CD4-positive, alpha-beta T cell treated with Interleukin-6 for 4 hours (primary cell): ENCODE data around the gene TRIM44.

Experiments used
- DNase-seq: peaks from one replicate; pipeline ENCODE4 v3.0.0-alpha.2; 2020; ENCODE audit warnings: mixed read lengths

The TRIM44 gene

DNA sequence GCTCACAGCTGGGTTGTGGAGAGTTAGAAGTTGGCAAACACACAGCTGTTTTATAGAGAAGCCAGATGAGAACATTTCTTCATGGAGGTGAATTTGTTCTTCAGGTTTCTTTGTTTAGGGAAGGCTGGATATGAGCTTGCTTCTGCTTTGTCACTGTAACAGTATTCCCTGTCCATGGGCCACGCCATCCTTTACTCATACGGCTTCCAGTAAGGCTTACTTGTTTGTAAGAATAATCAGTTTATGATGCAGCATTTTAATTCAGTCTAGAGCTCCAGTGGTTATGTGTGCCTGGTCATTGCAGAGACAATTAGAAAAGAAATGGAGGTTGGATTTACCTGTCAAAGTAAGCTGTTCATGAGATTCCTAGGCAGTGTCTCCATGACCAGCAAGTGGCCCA is 131.8 kb downstream of the TRIM44 start:
- no peak for DNase-seq

DNA sequence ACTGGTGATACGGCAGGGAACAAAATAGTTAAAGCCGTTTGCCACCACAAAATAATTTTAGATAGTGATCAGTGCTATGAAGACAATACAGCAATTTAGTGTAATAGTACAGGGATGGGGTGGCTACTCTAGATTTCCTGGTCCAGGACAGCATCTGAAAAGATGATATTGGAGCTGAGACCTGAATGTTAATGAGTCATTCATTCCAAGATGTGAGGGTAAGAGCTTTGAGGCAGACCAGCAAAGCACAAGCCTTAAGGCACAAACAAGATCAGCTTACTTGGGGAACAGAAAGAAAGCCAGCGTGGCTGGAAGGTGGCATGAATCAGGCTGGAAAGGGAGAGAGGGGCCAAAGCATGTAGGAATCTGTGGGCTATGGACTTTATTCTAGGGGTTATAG is 132.3 kb downstream of the TRIM44 start:
- no peak for DNase-seq

DNA sequence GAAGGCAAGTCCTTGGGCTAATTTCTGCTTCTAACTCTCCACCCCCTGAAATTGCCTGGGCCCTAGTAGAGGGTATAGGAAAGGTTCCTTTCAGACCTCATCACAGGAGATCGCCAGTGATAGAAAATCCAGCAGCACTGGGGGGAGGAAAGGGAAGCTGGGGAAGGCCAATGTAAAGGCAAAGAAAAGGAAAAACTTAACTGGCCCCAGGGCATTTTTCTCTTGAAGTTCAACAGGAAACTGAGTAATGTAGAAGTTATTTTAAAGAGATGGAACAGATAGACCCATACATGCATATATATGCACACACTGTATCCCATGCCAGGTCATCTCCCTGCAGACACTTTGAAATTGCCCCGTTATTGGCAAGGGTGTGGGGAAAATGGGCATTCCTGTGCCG is 134.0 kb downstream of the TRIM44 start:
- no peak for DNase-seq

DNA sequence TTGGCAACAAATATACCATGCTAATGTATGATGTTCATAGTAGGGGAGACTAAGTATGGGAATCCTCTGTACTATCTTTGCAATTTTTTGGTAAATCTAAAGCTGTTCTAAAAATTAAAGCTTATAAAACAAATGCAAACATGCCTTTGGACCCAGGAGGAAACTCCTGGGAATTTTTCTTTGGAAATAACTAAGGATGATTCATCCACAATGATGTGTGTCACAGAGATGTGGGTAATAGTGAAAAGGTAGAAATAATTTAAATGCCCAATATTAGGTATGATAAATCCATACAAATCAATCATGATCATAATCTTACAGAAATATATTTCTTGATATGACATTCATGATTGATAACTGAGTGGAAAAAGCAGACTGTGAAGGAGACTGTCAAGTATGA is 135.8 kb downstream of the TRIM44 start:
- no peak for DNase-seq

DNA sequence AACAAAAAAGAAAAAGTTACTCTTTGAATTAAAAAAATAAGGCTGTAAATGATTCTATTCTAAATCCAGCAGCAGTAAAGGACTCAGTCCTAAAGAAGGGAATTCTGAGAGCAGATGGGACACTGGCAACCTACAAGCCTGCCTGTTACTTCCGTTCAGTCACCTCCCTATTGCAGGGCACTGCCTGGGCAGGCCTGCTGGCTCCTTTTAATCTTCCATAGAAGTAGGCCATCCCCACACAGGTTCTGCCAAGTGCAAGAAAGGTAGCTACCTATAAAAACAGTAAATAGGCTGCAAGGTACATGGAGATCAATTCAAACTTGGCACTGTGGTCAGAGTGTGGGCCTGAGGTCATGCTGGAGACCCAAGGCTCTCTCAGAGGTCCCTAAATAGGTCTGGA is 136.4 kb downstream of the TRIM44 start:
- no peak for DNase-seq

DNA sequence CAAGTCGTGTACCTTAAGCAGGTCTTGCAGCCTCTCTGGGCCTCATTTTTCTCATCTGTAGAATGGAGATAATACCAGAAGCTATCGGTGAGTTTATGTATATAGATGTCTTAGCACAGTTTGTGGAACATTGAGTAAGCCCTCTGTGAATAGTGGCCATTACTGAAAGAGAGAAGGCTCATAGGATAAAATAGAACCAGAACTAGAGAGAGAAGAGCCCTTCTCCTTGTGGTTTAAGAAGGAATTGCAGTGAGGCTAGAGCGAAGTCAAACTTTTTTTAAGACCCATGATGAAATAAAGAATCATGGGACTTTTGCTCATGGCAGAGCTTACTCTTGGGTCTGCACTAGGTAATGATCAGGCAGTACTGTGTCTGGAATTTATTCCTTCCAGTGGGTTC is 137.1 kb downstream of the TRIM44 start:
- no peak for DNase-seq

DNA sequence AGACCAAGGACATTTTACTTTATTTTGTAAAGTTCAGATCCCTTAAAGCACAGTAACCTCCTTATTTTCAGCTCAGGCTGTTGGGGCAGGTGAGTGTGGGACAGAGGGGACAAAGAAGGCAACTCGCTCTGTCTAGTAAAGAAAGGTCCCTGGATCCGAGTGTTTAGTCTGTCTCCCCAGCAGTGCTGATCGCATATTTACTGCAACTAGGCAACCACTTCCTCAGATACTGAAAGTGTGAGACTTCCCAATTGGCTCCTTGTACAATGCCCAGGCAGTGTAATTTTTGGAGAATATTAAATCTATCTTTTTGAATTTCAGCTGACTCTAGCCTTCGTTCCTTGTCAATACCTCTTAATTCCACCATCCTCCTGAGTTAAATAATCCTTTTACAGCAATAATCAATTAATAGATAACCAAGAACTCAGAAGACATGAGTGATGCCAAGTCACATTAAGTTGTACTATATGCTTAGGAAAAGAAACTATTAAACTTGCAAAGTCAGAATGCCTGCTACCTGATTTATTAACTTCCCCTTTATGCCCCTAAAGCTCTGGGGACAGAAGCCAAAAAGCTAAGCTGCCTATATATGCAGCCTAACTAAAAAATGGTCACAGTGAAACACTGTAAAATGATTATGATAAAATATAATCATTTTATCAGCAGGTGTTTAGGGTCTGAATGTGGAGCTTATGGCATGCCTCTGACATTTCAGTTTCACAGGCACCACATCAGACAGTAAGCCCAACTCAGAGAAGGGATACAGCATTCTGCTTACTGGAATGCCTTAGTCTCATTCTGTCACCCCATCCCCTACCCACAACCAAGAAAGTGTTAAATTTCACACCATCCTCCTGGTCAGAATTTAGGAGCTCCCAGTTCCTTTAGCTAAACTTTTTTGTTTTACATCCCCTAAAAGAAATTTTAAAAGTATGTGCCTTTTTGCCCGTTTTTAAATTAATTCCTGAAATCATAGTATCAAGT is 138.7 kb downstream of the TRIM44 start:
- DNase-seq, result no peak

DNA sequence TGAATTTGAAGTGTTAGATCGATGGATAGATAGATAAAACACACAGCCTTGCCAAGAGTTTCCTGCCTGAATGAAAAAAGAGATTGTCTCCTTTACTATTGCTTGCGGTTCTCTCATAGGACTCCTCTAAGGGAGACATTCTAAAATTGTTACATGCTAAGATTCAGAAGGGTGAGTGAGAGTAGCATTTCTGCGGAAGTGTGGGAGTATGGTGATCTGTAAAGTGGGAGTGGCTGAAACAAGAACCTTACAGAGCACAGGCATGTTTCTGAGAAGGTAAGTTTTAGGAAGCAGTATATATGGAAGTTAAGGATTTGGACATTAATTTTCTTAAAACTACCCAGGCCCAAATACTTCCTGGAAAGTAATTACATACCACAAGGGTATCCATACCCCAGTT is 139.6 kb downstream of the TRIM44 start:
- no peak for DNase-seq

DNA sequence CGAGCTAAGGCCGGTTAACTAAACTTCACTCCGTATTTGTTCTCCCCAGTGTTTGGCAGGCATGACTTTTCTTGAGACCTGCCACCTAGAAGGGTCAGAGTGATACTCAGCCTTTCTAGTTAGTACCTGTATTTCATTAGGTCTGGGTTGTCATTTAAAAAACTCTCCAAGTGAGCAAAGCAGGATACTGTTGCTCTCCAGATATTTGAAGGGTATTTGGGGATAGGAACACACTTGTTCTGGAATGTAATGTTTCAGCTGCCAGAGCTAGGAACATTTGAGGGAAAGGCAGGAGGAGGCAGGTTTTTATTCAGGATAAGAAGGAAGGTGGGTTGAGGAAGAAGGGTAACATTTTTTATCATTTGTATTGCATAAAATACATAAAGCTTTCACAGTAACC is 140.1 kb downstream of the TRIM44 start:
- no peak for DNase-seq

DNA sequence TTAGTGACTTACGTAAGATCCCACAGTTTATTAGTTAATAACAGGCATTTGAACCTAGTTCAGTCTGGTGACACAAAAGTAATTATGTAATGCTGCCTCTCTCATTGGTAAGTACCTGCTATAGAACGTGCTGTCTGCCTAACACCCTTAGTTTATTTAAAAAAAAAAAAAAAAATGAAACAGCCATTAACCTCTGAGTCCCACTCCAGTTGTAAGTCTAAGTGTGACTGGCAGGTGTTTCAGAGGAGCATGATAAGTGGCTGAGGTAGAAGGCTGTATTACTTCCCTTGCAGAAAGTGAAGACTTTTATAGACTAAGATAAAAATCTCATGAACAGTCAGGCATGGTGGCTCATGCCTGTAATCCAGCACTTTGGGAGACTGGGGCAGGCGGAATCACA is 140.5 kb downstream of the TRIM44 start:
- DNase-seq, result no peak

DNA sequence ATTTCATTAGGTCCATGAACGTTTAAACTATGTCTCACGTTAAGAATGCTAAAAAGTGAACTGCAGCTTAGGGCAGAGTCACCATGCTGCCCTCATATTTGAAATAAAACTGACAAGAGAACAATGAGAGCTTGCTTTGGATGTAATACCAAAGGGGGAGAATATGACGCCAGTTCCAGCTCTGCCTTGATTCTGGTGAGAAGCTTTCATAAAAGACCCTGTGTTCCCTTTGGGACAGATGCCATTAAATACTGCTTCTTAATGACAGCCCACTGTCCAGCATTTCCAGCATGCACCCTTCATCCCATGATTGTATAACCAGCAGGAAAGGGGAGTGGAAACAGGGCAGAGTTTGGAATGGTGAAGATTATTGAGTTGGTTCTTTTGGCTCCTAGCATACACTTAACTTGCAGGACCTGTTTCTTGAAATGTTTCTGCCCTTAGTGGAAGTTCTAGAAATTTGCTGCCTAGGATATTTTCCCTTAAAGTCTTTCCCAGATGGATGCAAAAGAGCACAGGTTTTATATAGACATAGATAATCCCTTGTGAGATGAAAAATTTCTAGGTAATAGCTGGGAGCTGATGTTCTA is 142.0 kb downstream of the TRIM44 start:
- no peak for DNase-seq

DNA sequence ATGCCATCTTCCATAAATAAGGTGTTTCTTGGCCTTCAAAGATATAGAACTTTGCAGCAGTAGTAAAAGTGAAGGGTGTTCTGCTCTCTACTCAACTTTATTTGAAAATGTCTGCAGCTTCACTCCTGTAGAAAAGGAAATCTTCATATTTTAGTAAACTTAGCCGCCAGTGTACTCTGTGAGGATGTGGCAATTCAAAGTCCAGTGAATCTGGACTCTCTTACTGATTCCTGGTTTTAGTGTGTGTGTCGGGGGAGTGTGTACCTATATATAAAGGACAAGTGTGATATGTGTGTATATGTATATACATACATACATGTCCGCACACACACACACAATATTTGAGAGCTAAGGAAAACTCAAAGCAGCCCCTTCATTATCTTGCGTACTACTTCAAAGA is 147.0 kb downstream of the TRIM44 start:
- DNase-seq, result no peak

DNA sequence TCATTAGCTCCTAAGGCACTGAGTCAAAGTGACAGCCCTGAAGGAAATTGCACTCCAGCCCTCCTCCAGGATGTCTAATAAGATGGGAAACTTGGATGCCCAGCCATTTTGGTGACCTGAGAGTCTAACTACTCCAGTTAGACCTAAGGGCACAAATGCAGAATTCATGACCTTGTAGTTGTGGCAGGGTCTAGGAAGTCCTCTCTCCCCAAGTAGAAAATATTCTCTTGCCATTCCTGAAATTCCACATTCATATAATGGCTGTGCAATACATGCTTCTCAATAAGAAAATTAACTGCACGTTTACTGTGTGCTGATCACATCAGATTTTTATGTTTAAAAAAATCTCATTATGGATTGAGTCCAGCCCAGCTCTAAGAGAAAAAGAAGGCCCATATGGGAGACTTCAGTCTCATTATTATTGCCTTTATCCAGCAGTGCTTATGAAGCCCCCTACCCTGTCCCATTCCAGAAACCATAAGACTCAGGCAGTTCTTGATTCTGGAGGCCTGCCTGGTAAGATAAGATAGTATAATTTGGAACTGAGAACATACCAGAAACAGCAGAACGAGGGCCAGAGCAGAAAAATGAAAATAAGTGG is 147.6 kb downstream of the TRIM44 start:
- DNase-seq, result no peak

DNA sequence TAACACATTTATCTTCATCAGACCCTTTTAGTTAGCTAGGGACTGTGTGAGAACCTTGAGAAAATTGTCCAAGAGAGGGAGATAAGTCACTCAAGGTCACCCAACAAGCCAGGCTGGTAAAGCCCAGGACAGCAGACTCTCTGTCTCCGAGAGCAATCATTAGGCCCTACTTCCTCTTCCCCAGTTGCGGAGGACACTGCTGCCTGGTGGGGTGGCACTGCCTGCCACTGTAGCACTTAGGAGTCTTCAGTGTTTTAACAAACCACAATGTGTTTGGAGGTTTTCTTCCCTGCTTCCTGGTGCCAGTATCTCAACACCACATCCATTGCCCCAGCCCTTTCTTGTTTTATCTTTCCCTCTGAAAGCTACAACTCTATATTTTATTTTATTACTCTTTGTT is 149.2 kb downstream of the TRIM44 start:
- DNase-seq, result no peak

DNA sequence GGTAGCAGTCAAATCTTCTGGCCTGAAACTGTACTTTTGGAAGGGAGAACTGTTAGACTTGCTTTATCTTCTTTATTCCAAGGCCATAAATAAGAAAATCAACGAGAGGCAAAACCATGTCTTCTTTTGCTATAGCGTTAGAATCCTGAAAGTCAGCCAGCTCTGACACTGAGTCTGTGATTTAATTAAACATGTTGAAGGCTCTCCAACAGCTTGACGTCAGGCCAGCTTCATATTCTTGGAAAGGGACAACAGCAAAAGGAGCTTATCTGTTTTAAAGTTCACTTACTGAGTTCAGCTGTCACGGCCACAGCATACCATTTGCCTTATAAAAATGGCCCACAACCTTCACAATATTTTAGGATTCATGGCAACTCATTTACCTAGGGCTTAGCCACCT is 150.3 kb downstream of the TRIM44 start:
- DNase-seq, result no peak

DNA sequence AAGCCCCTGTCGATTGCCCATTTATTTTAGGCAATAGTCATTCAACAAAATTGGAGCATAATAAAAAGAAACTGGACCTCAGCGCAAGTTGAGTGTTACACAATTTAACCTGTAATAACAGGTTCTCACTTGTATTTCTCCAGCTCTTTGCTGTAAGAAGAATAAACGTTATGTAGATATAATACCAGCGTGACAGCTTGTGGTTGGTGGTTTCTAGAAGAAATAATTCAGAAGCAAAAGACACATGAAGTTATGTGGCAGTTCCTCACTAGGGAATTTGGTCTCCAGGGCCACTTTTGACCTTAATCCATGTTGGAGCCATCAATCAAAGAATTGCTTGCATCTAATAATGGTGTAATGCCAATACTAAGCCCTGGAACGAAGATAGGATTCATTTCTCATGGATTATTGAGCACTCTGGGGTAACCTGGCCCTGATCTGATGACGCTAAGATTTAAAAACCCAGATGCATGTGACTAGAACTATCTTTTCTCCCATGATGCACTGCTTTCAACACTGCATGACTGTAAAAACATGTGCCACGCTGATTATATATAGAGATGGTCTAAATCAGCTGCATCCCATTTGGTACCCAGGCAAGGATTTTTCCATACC is 151.6 kb downstream of the TRIM44 start:
- DNase-seq, result no peak

DNA sequence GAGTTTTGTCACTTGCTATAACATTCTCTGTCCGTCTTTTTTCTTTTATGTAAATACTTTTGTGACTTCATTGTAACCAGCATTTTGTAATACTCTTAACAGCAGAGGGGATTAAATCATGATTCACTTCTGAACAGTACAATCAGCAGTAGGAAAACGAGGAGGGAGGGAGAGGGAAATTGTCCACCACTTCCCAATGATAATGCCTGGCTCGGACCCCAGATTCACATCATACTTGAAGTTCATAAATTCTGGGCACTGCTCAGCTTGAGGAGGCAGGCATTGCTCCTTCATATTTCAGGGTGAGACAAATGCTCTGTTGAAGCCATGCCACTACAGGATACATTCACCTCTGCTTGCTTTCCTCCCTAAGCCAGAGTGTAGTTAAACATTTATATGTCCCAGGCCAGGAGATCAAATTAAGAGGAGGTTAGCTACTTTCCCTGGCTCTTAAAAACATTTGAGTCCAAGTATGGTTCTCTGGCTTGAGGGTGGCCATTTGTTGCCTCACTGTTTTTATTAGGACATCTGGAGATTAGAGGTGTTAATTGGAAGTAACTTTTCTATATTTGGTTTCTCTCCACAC is 152.2 kb downstream of the TRIM44 start:
- no peak for DNase-seq

DNA sequence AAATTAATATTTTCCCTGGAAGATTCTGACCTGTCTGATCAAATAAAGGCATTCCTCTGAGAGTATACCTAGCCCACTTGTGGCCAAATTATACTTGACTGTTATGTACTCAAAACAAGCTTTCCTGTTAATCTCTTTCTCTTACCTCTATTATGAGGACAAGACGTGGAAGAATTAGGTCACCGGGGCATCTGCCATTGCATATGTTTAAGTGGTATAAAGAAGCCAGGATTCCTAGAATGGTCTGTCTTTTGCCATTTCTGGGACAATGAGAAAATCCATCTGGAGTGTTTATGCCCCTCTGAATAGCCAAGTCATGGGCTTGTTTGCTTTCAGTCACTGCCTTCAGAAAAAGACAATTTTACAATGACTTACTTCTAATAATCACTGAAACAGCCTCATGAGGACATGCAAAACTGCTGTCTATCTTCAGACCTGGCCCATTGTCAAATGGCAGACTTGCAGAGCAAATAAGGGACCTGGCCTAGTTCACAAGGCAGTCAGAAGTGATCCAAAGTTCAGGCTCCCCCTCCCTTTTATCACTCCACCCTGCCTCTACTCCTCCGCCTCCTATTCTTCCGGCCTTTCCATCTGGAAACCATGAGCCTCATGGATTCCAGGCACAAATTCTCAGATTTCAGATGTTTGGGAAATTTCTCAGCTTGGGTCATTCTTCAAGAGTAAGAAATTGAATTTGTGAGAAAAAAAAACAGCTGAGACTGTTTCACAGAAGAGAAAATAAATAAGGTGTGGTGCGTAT is 153.2 kb downstream of the TRIM44 start:
- no peak for DNase-seq

DNA sequence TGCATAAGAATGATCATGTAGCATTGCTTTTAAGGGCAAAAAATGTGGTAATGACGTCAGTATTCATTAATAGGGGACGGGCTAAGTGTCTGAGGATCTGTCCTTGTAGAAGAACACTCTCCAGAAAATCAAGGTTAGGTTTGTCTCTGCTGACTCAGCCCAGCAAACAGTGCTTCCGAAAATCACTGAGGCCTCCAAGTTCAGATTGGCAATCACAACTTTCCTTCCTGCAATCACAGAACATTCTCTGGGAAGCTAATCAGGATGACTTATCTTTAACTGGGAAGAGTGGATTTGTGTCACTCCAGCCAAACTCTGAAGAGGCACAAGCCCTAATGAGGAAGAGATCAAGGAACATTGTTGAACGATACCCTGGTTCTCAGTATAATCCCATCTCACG is 158.0 kb downstream of the TRIM44 start:
- DNase-seq, result no peak

DNA sequence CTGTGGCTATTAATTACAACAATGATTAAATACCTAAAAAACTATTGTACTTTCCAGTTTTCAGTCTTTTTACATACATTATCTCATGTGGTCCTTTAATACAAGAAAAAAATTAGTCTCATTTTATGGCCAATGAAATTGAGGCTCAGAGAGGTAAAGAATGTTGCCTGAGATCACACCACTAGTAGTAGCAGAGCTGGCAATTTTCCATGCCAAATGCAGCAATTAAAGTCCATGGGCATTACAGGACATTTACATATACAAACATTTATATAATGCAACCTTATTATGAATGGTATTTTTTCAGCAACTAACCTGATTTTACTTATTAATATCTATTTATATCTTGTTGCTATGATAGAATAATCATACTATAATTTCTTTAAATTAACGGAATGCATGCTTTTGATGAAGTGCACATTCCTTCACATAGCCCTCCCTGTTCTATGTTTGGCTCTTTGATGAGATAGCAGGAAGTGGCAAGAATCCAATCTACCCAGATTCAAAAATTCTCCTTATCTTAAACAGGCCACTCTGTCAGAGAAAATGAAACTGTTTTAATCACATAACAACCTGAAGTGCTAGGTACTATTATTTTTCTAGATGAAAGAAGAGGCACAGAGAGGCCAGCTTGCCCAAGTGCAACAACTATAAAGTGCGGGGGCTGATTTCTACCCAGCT is 160.4 kb downstream of the TRIM44 start:
- no peak for DNase-seq

DNA sequence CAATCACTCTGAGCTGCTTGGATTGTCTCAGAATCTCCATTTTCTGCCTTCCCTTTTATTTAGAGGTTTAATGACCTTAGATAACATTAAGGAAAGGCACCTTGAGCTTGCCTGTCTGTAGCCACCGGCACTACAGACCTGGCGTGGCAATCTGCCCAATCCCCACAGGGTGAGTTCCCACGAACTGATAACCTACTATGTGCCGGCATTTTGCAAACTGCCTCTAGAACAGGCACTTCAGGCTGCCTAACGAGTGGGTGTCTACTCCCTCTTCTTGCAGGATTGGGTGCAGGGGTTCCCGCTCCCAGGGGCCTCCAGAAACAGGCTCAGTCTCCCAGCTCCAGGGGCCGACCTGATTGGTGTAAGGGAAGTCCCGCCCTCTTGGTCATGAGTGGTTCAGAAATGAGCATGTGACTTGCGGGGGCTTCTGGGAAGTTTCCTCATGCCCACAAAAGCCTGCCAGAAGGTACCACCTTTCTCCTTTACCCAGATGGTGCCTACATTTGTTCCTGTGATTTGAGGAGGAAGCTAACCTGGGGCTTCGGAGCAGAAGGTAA is 161.2 kb downstream of the TRIM44 start:
- DNase-seq, result no peak

DNA sequence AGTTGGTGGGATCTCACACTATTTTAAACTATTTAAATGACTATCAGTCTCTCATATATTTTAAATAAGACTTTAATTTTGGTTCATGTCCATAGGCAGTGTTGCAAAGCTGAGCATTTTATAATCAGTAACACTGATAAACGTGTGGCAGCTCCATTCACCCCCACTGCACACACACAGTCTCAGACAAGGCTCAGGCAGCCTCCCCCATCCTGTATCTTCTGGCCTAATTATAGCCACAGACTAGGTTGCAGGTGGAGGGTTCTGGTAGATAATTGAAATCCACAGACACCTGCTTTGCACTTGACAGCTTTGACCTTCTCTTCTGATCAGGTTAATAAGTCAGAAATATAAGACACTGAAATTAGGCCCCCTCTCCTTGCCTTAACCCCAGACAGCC is 162.8 kb downstream of the TRIM44 start:
- DNase-seq, result no peak
